Measurements from ENCODE around the gene CFAP161. TPM values are rescaled to one million over a fixed set of nuclear protein-coding genes. Genes with fewer than 3 reads are reported as not detected.

Gene CFAP161
- total and polyA plus RNA-seq, 9 donors: 0.15 to 6.0 (median 0.58) TPM; not detected in 1

GRCh38 chr15:81107889-81108288, 26.2 kb upstream of the CFAP161 start:
- 40 to 56% (median 41%) methylated on average over 4 of the region's 4 CpGs for WGBS, 3 donors

GRCh38 chr15:81108427-81108826, 25.6 kb upstream of the CFAP161 start:
- no peaks in the 10 kb centered on the region for H3K27me3 ChIP-seq
- no peaks in the 10 kb centered on the region for H3K4me1 ChIP-seq (ENCODE audit: insufficient read depth)
- 48 to 56% (median 48%) methylated on average over 1 of the region's 1 CpG for WGBS, 3 donors
- H3K27ac ChIP-seq: no peak overlapping the region
- H3K4me3 ChIP-seq: no peak overlapping the region
- TF ChIP-seq CTCF (IDR thresholded peaks at IDR 0.05) (no peak), POLR2A (IDR thresholded peaks at IDR 0.05) (no peak), EP300 (IDR thresholded peaks at IDR 0.05) (no peak)
- no peaks in the 10 kb centered on the region for H3K36me3 ChIP-seq
- no peaks in the 10 kb centered on the region for H3K9me3 ChIP-seq
- no peak for DNase-seq
- intact Hi-C loops (cut with DNase I): loop anchor here (5.0 to 10.0 kb wide), 3 partner anchors 121 to 286 kb away; partner anchors contain the start of gene MESD (in 1 of the 4)

More at GRCh38 chr15:81107889-81108288, 26.2 kb upstream of the CFAP161 start:
- Histone ChIP-seq H3K27ac (no peak overlapping the region), H3K27me3 (no peaks in the 10 kb centered on the region), H3K9me3 (no peaks in the 10 kb centered on the region), H3K4me3 (no peak overlapping the region), H3K36me3 (no peaks in the 10 kb centered on the region), H3K4me1 (ENCODE audit: insufficient read depth) (no peaks in the 10 kb centered on the region)
- intact Hi-C loops (cut with DNase I): loop anchor here (5.0 to 10.0 kb wide), 3 partner anchors 121 to 287 kb away; partner anchors contain the start of gene MESD (in 1 of the 4)
- DNase-seq: no peak
- TF ChIP-seq EP300 (IDR thresholded peaks at IDR 0.05) (no peak), CTCF (IDR thresholded peaks at IDR 0.05) (no peak), POLR2A (IDR thresholded peaks at IDR 0.05) (no peak)

GRCh38 chr15:81111018-81111417, 23.1 kb upstream of the CFAP161 start:
- H3K27ac ChIP-seq: no peak overlapping the region
- H3K9me3 ChIP-seq: no peaks in the 10 kb centered on the region
- WGBS, 3 donors: 69 to 79% (median 78%) methylated on average over 4 of the region's 4 CpGs
- no peaks in the 10 kb centered on the region for H3K4me1 ChIP-seq (ENCODE audit: insufficient read depth)
- intact Hi-C loops (cut with DNase I): no loop called here
- no peak for DNase-seq
- no peak for TF ChIP-seq EP300 (IDR thresholded peaks at IDR 0.05)
- no peak for TF ChIP-seq CTCF (IDR thresholded peaks at IDR 0.05)
- no peak for TF ChIP-seq POLR2A (IDR thresholded peaks at IDR 0.05)
- H3K36me3 ChIP-seq: no peaks in the 10 kb centered on the region
- no peak overlapping the region for H3K4me3 ChIP-seq
- H3K27me3 ChIP-seq: no peaks in the 10 kb centered on the region

- no peak overlapping the region for H3K4me3 ChIP-seq
- H3K9me3 ChIP-seq: no peaks in the 10 kb centered on the region
- DNase-seq: no peak
- H3K36me3 ChIP-seq: no peaks in the 10 kb centered on the region
- H3K27ac ChIP-seq: no peak overlapping the region
- intact Hi-C loops (cut with DNase I): no loop called here
- 77 to 81% (median 78%) methylated on average over 6 of the region's 6 CpGs for WGBS, 3 donors
- TF ChIP-seq EP300 (IDR thresholded peaks at IDR 0.05) (no peak), POLR2A (IDR thresholded peaks at IDR 0.05) (no peak)
- H3K27me3 ChIP-seq: no peaks in the 10 kb centered on the region
- no peaks in the 10 kb centered on the region for H3K4me1 ChIP-seq (ENCODE audit: insufficient read depth)
These were observed 22.3 kb upstream of the CFAP161 start for GRCh38 chr15:81111510-81112470.

Measured in ovary (tissue), 9 donors.